Ascending aorta (tissue), 2 donors: ENCODE results near the gene TEK. TPM values are rescaled to one million over a fixed set of nuclear protein-coding genes. Genes with fewer than 3 reads are reported as not detected.

ENCODE experiments used
- DNase-seq, 2 donors: peaks; one replicate each; pipeline ENCODE4 v3.0.0-alpha.2; 2019; ENCODE audit warnings: low spot score in 2 of 2
- H3K27ac ChIP-seq, 2 donors: fragments of 200-600 bp; sonication (generic); one replicate each; pipeline ENCODE4 v1.5.1; 2016 to 2017; ENCODE audit warnings: mild to moderate bottlenecking in 1 of 2
- H3K27me3 ChIP-seq: fragments of 200-600 bp; sonication (generic); one replicate; pipeline ENCODE4 v1.5.1; 2017
- H3K36me3 ChIP-seq, 2 donors: fragments of 200-600 bp; sonication (generic); one replicate each; pipeline ENCODE4 v1.5.1; 2016
- H3K4me1 ChIP-seq, 2 donors: fragments of 200-600 bp; sonication (generic); one replicate each; pipeline ENCODE4 v1.5.1; 2016 to 2017; ENCODE audit warnings: mild to moderate bottlenecking in 1 of 2
- H3K4me3 ChIP-seq, 2 donors: fragments of 200-600 bp; sonication (generic); one replicate each; pipeline ENCODE4 v1.5.1; 2016 to 2017; ENCODE audit warnings: mild to moderate bottlenecking in 1 of 2
- H3K9me3 ChIP-seq, 2 donors: fragments of 200-600 bp; sonication (generic); one replicate each; pipeline ENCODE4 v1.5.1; 2016
- CTCF ChIP-seq, 3 experiments: fragments of 200-600 bp in 2 of 3; fragments of 450-650 bp in 1 of 3; sonication (generic) in 2 of 3; IDR thresholded peaks; one replicate each; pipeline ENCODE4 v1.5.1; 2016 to 2019; ENCODE audit warnings: antibody characterized with exemption in 3 of 3, mild to moderate bottlenecking in 1 of 3, moderate library complexity in 1 of 3
- intact Hi-C: fragments of 100-400 bp; cut with DNase I; formaldehyde crosslinking; loops from one replicate; pipeline ENCODE4 v1.15.1; 2023
- total RNA-seq: library from RNA; depleted of rRNA; stranded (reverse); fragments of >200 nt; gene quantifications from one replicate; pipeline ENCODE4 v1.1.0, GENCODE V29; 2016

TEK gene
- total RNA-seq: 31.8 TPM

- no peaks in the 10 kb centered on the region for H3K4me1 ChIP-seq
- H3K27me3 ChIP-seq: no peaks in the 10 kb centered on the region
- H3K4me3 ChIP-seq: peak within 1 kb of the TSS in 1 of 2 donors; percentile 36
- no peaks in the 10 kb centered on the region for H3K36me3 ChIP-seq
- intact Hi-C loops: no loop called here
- no peak for DNase-seq
- no peak within 1 kb of the TSS for H3K27ac ChIP-seq
- no peaks in the 10 kb centered on the region for H3K9me3 ChIP-seq
- TF ChIP-seq CTCF (IDR thresholded peaks at IDR 0.05): no peak
These were observed at the start of gene TEK for GRCh38 chr9:27108981-27109541. Gene TEK, plus strand, starts transcription at chr9:27109225. Its CDS starts 366 bp downstream, at chr9:27109591.

GRCh38 chr9:27059412-27059811 is 49.6 kb upstream of the TEK start:
- Histone ChIP-seq H3K36me3 (peaks cover 0 to 4% of the 10 kb centered on the region in 2 donors), H3K27me3 (no peaks in the 10 kb centered on the region)

GRCh38 chr9:27059907-27060306 is 49.1 kb upstream of the TEK start:
- H3K27ac ChIP-seq: no peak overlapping the region
- intact Hi-C loops: no loop called here
- H3K9me3 ChIP-seq: no peaks in the 10 kb centered on the region
- no peak for DNase-seq
- no peak for TF ChIP-seq CTCF (IDR thresholded peaks at IDR 0.05)
- no peak overlapping the region for H3K4me3 ChIP-seq
- peaks cover 0 to 4% of the 10 kb centered on the region in 2 donors for H3K36me3 ChIP-seq
- H3K27me3 ChIP-seq: no peaks in the 10 kb centered on the region
- no peaks in the 10 kb centered on the region for H3K4me1 ChIP-seq

More at GRCh38 chr9:27059412-27059811, 49.6 kb upstream of the TEK start:
- no peaks in the 10 kb centered on the region for H3K4me1 ChIP-seq
- no peaks in the 10 kb centered on the region for H3K9me3 ChIP-seq
- intact Hi-C loops: no loop called here
- H3K4me3 ChIP-seq: no peak overlapping the region
- TF ChIP-seq CTCF (IDR thresholded peaks at IDR 0.05): no peak
- no peak for DNase-seq
- H3K27ac ChIP-seq: no peak overlapping the region

- intact Hi-C loops: no loop called here
- TF ChIP-seq CTCF (IDR thresholded peaks at IDR 0.05): no peak
- H3K36me3 ChIP-seq: no peaks in the 10 kb centered on the region
- no peaks in the 10 kb centered on the region for H3K4me1 ChIP-seq
- H3K9me3 ChIP-seq: no peaks in the 10 kb centered on the region
- H3K4me3 ChIP-seq: no peak overlapping the region
- H3K27ac ChIP-seq: no peak overlapping the region
- no peak for DNase-seq
- no peaks in the 10 kb centered on the region for H3K27me3 ChIP-seq
These were observed 43.7 kb upstream of the TEK start for GRCh38 chr9:27065288-27065687.

- no peak for DNase-seq
- intact Hi-C loops: no loop called here
- H3K27ac ChIP-seq: no peak overlapping the region
- TF ChIP-seq CTCF (IDR thresholded peaks at IDR 0.05): no peak
- H3K27me3 ChIP-seq: no peaks in the 10 kb centered on the region
- no peak overlapping the region for H3K4me3 ChIP-seq
- no peaks in the 10 kb centered on the region for H3K4me1 ChIP-seq
- H3K9me3 ChIP-seq: no peaks in the 10 kb centered on the region
- no peaks in the 10 kb centered on the region for H3K36me3 ChIP-seq
These were observed 34.9 kb upstream of the TEK start for GRCh38 chr9:27073841-27074728.
